Right cardiac atrium (tissue), 5 donors: ENCODE results near the gene SSBP2. TPM values are rescaled to one million over a fixed set of nuclear protein-coding genes. Genes with fewer than 3 reads are reported as not detected.
"Not testable (repeated sequence)": the region's sequence is repeated elsewhere in the genome, so short reads cannot be mapped to it uniquely, and the experiment has no call there.

Experiments
- ATAC-seq, 2 donors: fragments of 200-7000 bp; cut with Tn5 transposase; one replicate each; pipeline versions ENCODE4 v1.8.0 to v1.9.1; 2020; ENCODE audit warnings: moderate library complexity in 2 of 2, mild to moderate bottlenecking in 1 of 2
- DNase-seq, 3 donors: peaks; one replicate each; pipeline ENCODE4 v3.0.0-alpha.2; 2020
- H3K27ac ChIP-seq: one replicate; pipeline ENCODE4 v1.5.1; 2013; ENCODE audit warnings: mild to moderate bottlenecking, low read length, control low read depth, moderate library complexity
- H3K27me3 ChIP-seq: one replicate; pipeline ENCODE4 v1.6.1; 2013; ENCODE audit not compliant: control insufficient read depth, insufficient read depth
- H3K4me1 ChIP-seq: one replicate; pipeline ENCODE4 v1.6.1; 2013; ENCODE audit warnings: low read length; ENCODE audit not compliant: control insufficient read depth, insufficient read depth
- H3K4me3 ChIP-seq: one replicate; pipeline ENCODE4 v1.5.1; 2013; ENCODE audit warnings: low read length, control low read depth
- H3K9me3 ChIP-seq: one replicate; pipeline ENCODE4 v1.6.1; 2013; ENCODE audit warnings: low read length; ENCODE audit not compliant: control insufficient read depth
- WGBS: extraction: QIAGEN DNeasy Blood & Tissue Kit; methylation state at CpG from one replicate; pipeline ENCODE4 v1.1.7; 2013; 5-methylcytosine and 5-hydroxymethylcytosine counted together
- intact Hi-C, 4 donors: fragments of 100-400 bp; cut with DNase I; formaldehyde crosslinking; loops; one replicate each; pipeline versions ENCODE4 v1.11.0 to v1.14.0; 2022 to 2023
- polyA plus RNA-seq: library from polyadenylated mRNA; stranded (reverse); fragments of 200-250 nt; gene quantifications from one replicate; pipeline ENCODE4 v1.2.3, GENCODE V29; 2013
- total RNA-seq, 4 donors: library from RNA; stranded (reverse); fragmentation: NEBNext Ultra II Directional; extraction: Animal tissue kit (Norgen Biotek cat#: 25700); gene quantifications; one replicate each; pipeline ENCODE4 v1.2.1, GENCODE V29; 2021
- donor health status: healthy with polysubstance abuse.
- donor health status: DM: no; HTN: yes; CAD: no.
- donor health status: DM: no; HTN: no; CAD: no.
- donor health status: DM: no; HTN: yes; CAD: no; lungs with severe emphysema.
- donor health status: DM: yes; HTN: yes; CAD: no.

The SSBP2 gene
- total and polyA plus RNA-seq, 5 donors, result 31.9 to 57.8 (median 51.5) TPM

GRCh38 chr5:81604193-81604592 lies 146.7 kb downstream of the SSBP2 start:
- Histone ChIP-seq H3K4me1 (no peaks in the 10 kb centered on the region), H3K4me3 (no peak overlapping the region), H3K27ac (no peak overlapping the region), H3K9me3 (no peaks in the 10 kb centered on the region), H3K27me3 (no peaks in the 10 kb centered on the region)
- no peak for ATAC-seq
- intact Hi-C loops, result no loop called here
- no peak for DNase-seq

DNA sequence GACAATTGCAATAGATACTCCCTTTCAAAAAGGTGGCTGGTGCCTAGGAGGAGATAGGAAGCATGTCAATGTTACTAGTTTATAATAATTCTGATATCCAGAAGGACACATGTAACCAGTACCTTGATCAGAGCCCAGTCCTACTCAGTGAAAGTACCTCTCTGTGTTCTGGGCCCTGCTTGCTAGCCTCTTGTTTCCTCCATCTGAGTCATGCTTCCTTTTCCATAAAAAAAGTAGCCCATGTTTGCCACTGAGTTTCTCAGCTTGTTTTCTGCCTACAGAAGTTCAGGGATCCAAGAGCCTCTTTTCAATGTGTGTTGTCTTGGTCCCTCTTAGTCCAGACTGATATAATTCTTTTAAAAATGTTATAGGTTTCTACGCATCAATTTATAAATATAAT lies 149.0 kb downstream of the SSBP2 start:
- Histone ChIP-seq H3K4me3 (no peak overlapping the region), H3K27me3 (no peaks in the 10 kb centered on the region), H3K27ac (no peak overlapping the region), H3K9me3 (no peaks in the 10 kb centered on the region), H3K4me1 (no peaks in the 10 kb centered on the region)
- WGBS, result 92% methylated on average over 1 of the region's 1 CpG
- ATAC-seq (peak in 1 of 2 donors; percentile 58), DNase-seq (no peak)
- intact Hi-C loops, result no loop called here

DNA sequence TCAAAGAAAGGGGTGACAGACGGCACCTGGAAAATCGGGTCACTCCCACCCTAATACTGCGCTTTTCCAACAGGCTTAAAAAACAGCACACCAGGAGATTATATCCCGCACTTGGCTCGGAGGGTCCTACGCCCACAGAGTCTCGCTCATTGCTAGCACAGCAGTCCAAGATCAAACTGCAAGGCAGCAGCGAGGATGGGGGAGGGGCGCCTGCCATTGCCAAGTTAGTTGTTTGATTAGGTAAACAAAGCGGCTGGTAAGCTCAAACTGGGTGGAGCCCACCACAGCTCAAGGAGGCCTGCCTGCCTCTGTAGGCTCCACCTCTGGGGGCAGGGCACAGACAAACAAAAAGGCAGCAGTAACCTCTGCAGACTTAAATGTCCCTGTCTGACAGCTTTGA lies 158.8 kb downstream of the SSBP2 start:
- H3K4me1 ChIP-seq, H3K27ac ChIP-seq, DNase-seq, H3K27me3 ChIP-seq, H3K4me3 ChIP-seq, intact Hi-C loops, H3K9me3 ChIP-seq, ATAC-seq: not testable (repeated sequence)
- WGBS, result 97% methylated on average over 9 of the region's 10 CpGs

- H3K27ac ChIP-seq, result no peak overlapping the region
- H3K4me1 ChIP-seq, result no peaks in the 10 kb centered on the region
- ATAC-seq (no peak), DNase-seq (no peak)
- no peaks in the 10 kb centered on the region for H3K9me3 ChIP-seq
- no peaks in the 10 kb centered on the region for H3K27me3 ChIP-seq
- WGBS, result 66% methylated on average over 6 of the region's 6 CpGs
- intact Hi-C loops, result no loop called here
- H3K4me3 ChIP-seq, result no peak overlapping the region
These were observed 160.2 kb downstream of the SSBP2 start for GRCh38 chr5:81590498-81591384.

GRCh38 chr5:81579262-81579924 lies 171.5 kb downstream of the SSBP2 start:
- H3K9me3 ChIP-seq, result no peaks in the 10 kb centered on the region
- ATAC-seq (peak; percentile 56 to 68), DNase-seq (no peak)
- WGBS, result 29% methylated on average over 1 of the region's 1 CpG
- no peaks in the 10 kb centered on the region for H3K4me1 ChIP-seq
- H3K27ac ChIP-seq, result no peak overlapping the region
- intact Hi-C loops, result no loop called here
- no peaks in the 10 kb centered on the region for H3K27me3 ChIP-seq
- no peak overlapping the region for H3K4me3 ChIP-seq

DNA sequence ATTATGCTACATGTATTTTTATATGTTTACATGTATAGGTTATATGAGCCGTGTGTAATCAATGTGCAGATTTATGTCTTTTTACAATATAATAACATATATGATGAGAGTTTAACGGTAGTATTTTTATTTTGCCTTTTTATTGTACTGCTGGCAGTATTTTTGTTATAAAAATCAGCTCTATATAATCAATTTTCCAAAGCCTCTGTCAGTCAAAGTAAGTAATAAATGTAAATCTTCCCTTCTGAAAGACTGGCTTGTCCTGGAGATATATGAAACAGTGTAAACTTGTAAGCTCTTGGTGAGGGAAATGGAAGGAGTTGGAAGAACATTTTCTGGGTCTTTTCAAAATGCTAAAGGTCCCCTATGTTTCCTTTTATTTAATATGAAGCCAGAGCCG lies 173.8 kb downstream of the SSBP2 start:
- intact Hi-C loops, result no loop called here
- Histone ChIP-seq H3K4me1 (no peaks in the 10 kb centered on the region), H3K27me3 (no peaks in the 10 kb centered on the region), H3K27ac (no peak overlapping the region), H3K4me3 (no peak overlapping the region), H3K9me3 (no peaks in the 10 kb centered on the region)
- WGBS, result 91% methylated on average over 3 of the region's 3 CpGs
- ATAC-seq, result no peak
- DNase-seq, result no peak

- Histone ChIP-seq H3K27me3 (no peaks in the 10 kb centered on the region), H3K4me1 (no peaks in the 10 kb centered on the region), H3K27ac (no peak overlapping the region), H3K4me3 (no peak overlapping the region), H3K9me3 (no peaks in the 10 kb centered on the region)
- 83% methylated on average over 1 of the region's 1 CpG for WGBS
- intact Hi-C loops, result no loop called here
- no peak for DNase-seq
- ATAC-seq, result no peak
These were observed 175.0 kb downstream of the SSBP2 start for GRCh38 chr5:81575924-81576323.

DNA sequence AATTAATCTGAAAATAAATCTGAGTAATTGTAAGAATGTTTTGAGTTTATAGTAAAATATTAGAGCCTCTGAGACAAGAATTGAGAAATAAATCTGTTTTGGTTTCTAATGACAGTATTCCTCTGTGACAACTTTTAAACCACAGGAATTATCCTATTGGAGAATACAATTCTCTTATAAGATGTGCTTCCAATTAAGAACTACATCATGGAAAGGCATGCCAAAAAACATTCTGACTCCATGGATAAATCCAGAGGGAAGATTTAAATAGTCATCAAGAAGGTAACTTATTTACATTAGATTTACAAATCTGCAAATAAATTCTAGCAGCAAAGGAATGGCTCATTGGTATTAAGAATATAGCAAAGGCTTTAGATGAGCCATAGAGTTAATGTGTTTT lies 178.7 kb downstream of the SSBP2 start:
- H3K4me1 ChIP-seq, result no peaks in the 10 kb centered on the region
- H3K27ac ChIP-seq, result no peak overlapping the region
- H3K27me3 ChIP-seq, result no peaks in the 10 kb centered on the region
- H3K9me3 ChIP-seq, result no peaks in the 10 kb centered on the region
- ATAC-seq (no peak), DNase-seq (no peak)
- no peak overlapping the region for H3K4me3 ChIP-seq
- intact Hi-C loops, result no loop called here

- H3K27me3 ChIP-seq, result no peaks in the 10 kb centered on the region
- ATAC-seq (no peak), DNase-seq (no peak)
- no peak overlapping the region for H3K27ac ChIP-seq
- H3K4me1 ChIP-seq, result no peaks in the 10 kb centered on the region
- 45% methylated on average over 1 of the region's 1 CpG for WGBS
- no peak overlapping the region for H3K4me3 ChIP-seq
- H3K9me3 ChIP-seq, result no peaks in the 10 kb centered on the region
- intact Hi-C loops, result no loop called here
These were observed 192.7 kb downstream of the SSBP2 start for GRCh38 chr5:81558188-81558587.

- ATAC-seq (no peak), DNase-seq (no peak)
- Histone ChIP-seq H3K9me3 (no peaks in the 10 kb centered on the region), H3K27me3 (no peaks in the 10 kb centered on the region), H3K4me1 (no peaks in the 10 kb centered on the region), H3K4me3 (no peak overlapping the region), H3K27ac (no peak overlapping the region)
- intact Hi-C loops, result no loop called here
These were observed 194.1 kb downstream of the SSBP2 start for GRCh38 chr5:81556809-81557208.

GRCh38 chr5:81555865-81556264 lies 195.0 kb downstream of the SSBP2 start:
- intact Hi-C loops, result no loop called here
- Histone ChIP-seq H3K4me3 (no peak overlapping the region), H3K4me1 (no peaks in the 10 kb centered on the region), H3K9me3 (no peaks in the 10 kb centered on the region), H3K27ac (no peak overlapping the region), H3K27me3 (no peaks in the 10 kb centered on the region)
- 68% methylated on average over 2 of the region's 2 CpGs for WGBS
- ATAC-seq (no peak), DNase-seq (no peak)
